Cardiac fibroblast (primary cell): ENCODE results near the gene DELE1.

Experiments
- DNase-seq, 2 donors: peaks; one replicate each; pipeline versions ENCODE4 v3.0.0 to v3.0.0-alpha.2; 2010; ENCODE audit warnings: low read depth in 2 of 2
- H3K4me3 ChIP-seq, 2 donors: replicated peaks in 1 of 2; 1 replicate in 1 of 2; 2 replicates in 1 of 2; pipeline ENCODE4 v1.5.1; 2011; ENCODE audit warnings: low read depth in 2 of 2, low read length in 2 of 2, mild to moderate bottlenecking in 2 of 2, moderate library complexity in 1 of 2
- TF ChIP-seq, protein P1 (sequence below): IDR thresholded peaks from one replicate; pipeline ENCODE4 v1.5.1; 2011; ENCODE audit warnings: low read depth, mild to moderate bottlenecking, low read length, inconsistent platforms

The DELE1 gene

DNA sequence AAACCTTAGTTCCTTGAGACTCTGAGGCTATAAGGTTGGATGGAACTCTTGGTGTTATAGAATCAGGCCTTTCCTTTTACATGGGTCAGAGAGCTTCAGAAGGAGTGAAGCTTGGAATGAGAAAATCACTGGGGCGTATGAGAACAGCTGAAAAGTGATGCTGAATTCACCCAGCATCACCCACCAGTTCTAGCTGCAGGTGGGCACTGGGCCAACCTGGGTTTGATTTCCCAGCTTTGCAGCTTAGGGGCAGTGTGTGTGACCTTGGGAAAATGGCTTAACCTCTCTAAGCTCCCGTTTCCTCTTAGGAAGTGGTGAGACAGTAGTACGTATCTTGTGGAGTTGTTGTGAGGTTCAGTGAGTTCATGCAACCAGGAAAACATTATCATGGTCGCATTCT lies 23.6 kb downstream of the DELE1 start:
- H3K4me3 ChIP-seq, result no peak overlapping the region
- DNase-seq, result no peak
- TF ChIP-seq, protein P1, sequence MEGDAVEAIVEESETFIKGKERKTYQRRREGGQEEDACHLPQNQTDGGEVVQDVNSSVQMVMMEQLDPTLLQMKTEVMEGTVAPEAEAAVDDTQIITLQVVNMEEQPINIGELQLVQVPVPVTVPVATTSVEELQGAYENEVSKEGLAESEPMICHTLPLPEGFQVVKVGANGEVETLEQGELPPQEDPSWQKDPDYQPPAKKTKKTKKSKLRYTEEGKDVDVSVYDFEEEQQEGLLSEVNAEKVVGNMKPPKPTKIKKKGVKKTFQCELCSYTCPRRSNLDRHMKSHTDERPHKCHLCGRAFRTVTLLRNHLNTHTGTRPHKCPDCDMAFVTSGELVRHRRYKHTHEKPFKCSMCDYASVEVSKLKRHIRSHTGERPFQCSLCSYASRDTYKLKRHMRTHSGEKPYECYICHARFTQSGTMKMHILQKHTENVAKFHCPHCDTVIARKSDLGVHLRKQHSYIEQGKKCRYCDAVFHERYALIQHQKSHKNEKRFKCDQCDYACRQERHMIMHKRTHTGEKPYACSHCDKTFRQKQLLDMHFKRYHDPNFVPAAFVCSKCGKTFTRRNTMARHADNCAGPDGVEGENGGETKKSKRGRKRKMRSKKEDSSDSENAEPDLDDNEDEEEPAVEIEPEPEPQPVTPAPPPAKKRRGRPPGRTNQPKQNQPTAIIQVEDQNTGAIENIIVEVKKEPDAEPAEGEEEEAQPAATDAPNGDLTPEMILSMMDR, result no peak

DNA sequence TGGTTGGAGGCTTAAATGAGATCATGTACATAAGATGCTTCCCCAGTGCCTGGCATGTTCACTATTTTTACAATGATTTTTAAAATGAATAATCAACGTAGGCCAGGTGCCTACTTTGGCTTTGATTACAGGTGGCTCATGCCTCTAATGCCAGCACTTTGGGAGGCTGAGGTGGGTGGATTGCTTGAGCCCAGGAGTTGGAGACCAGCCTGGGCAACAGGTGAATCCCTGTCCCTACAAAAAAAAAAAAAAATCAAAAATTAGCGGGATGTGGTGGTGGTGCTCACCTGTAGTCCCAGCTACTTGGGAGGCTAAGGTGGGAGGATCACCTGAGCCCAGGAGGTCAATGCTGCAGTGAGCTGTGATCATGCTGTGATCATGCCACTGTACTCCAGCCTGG lies 25.1 kb downstream of the DELE1 start:
- no peak for DNase-seq
- TF ChIP-seq, protein P1, result no peak
- H3K4me3 ChIP-seq, result no peak overlapping the region

DNA sequence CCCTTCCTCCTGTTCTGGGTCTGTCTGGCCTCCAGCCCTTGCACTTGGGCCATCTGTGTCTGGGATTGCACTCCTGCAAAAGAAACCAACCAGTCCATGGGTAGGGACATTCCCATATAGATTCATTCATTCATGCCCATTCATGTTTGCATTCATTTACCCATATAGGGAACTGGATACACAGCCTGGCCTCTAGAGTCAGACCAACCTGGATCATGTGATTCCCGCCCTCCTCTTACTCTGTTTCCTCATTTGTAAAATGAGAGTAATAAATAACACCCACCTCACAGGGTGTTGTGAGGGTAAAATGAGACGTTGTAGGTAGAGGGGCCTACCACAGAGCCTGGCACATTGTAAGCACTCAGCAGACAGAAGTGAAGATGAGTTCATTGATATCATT lies 25.8 kb downstream of the DELE1 start:
- TF ChIP-seq, protein P1, result no peak
- no peak overlapping the region for H3K4me3 ChIP-seq
- DNase-seq, result no peak

DNA sequence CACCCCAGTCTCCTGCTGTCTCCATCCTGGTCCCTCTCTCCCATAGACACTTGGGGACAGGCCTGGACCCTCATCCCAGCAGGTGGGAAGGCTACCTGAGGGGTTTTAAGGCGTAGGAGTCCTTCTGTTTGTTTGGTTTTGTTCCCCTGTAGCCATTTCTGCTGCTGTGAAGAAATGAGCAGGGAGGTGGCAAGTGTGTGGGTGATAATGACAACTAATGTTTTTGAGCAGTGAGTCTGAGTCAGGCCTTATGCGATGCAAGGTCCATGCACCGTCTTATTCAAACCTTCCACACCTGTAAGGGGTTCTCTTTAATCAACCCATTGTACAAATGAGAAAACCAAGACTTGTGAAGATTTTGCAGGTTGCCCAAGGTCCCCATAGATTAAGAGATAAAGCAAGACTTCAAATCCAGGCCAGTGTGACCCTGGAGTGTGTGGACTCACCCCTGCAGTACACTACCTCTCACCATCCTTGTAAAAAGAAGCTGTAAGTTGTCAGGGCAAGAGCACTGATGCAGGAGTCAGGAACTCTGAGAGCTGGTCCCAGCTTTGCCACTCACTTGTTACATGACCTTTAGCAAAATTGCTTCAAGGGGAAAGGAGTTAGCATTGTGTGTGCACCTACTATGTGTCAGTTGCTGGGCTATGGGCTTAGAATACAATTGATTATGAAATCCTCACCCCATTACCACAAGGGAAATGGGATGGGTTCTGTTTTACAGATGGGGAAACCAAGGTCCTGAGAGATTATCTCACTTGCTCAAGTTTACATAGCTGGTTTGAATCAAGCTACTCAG lies 26.7 kb downstream of the DELE1 start:
- no peak for DNase-seq
- TF ChIP-seq, protein P1, result no peak
- no peak overlapping the region for H3K4me3 ChIP-seq

DNA sequence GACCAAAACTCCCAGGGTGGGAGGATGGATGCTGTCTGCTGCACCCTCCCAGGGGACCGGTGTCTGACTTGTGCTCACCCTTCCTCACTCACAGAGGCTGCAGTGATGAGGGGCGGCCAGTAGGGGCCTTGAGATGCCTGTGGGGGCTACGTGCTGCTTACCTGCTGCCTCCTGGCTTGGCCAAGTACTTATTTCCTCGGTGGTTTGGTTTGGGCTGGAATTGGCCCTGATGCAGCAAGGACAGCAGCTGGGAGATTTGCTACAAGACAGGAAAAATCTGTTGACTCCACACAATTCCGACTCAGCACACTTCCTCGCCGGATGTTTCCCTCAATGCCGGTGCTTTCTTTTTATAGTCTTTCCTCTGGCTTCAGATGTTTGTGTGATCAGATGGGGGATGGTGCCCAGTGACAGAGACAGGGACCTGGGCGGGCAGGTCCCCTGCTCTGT lies 27.7 kb downstream of the DELE1 start:
- DNase-seq, result peak; percentile 11 to 22
- TF ChIP-seq, protein P1, result peak; percentile 65
- no peak overlapping the region for H3K4me3 ChIP-seq

DNA sequence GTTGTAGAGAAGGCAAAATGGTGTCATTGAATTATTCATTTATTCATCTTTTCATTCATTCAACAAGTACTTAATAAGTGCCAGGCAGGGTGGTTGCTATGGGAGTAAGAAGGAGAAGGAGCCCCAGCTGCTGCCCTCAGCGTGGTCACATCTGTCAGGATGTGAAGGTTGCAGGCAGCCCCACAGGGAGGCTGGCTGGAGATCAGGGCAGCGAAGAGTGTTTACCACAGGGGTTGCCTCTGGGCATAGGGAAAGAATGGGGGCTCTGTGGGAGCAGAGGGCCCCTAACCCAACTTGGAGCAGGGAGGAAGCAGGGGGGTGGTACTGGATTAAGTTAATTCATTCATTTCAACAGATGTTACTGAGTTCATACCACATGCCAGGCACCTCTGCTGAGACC lies 28.3 kb downstream of the DELE1 start:
- no peak for DNase-seq
- TF ChIP-seq, protein P1, result no peak
- H3K4me3 ChIP-seq, result no peak overlapping the region
